T-cell (primary cell): ENCODE data around the gene KIAA1755. TPM values are rescaled to one million over a fixed set of nuclear protein-coding genes. Genes with fewer than 3 reads are reported as not detected.
"Not testable (repeated sequence)": the region's sequence is repeated elsewhere in the genome, so short reads cannot be mapped to it uniquely, and the experiment has no call there.

ENCODE experiments used
- ATAC-seq, 4 experiments: fragments of 200-7000 bp in 3 of 4; fragments of 150-1000 bp in 1 of 4; cut with Tn5 transposase; replicated peaks in 1 of 4; 1 replicate in 3 of 4; 2 replicates in 1 of 4; pipeline ENCODE4 v1.10.0; 2021; ENCODE audit warnings: moderate library complexity in 3 of 4, mild to moderate bottlenecking in 2 of 4, moderate number of reproducible peaks in 1 of 4
- CTCF ChIA-PET, 2 donors: fragments of 300-600 bp; sonication (Branson Sonifier 250); formaldehyde crosslinking; loops; one replicate each; lab custom pipeline; 2022; ENCODE audit warnings: antibody characterized with exemption in 2 of 2; lab: Charles Lee
- POLR2A ChIA-PET, 2 donors: fragments of 300-600 bp; sonication (Branson Sonifier 250); formaldehyde crosslinking; loops; one replicate each; lab custom pipeline; 2022; ENCODE audit warnings: antibody characterized with exemption in 2 of 2; lab: Charles Lee
- DNase-seq, 35 experiments: peaks; one replicate each; pipeline versions ENCODE4 v3.0.0 to v3.0.0-alpha.2; 2013 to 2023
- H3K27ac ChIP-seq: one replicate; pipeline ENCODE4 v1.5.1; 2013; ENCODE audit warnings: low read length
- H3K27me3 ChIP-seq, 2 experiments: replicated peaks in 1 of 2; 1 replicate in 1 of 2; 2 replicates in 1 of 2; pipeline versions ENCODE4 v1.6.1 to v1.7.0; 2013; ENCODE audit warnings: low read length in 1 of 2, mixed read lengths in 1 of 2; ENCODE audit not compliant: control insufficient read depth in 2 of 2, insufficient read depth in 2 of 2; ENCODE audit errors: extremely low read depth in 1 of 2
- H3K36me3 ChIP-seq, 2 donors: 1 replicate in 1 of 2; 2 replicates in 1 of 2; pipeline versions ENCODE4 v1.6.1 to v1.7.0; 2013; ENCODE audit warnings: low read length in 1 of 2; ENCODE audit not compliant: control insufficient read depth in 2 of 2, insufficient read depth in 1 of 2; ENCODE audit errors: extremely low read depth in 1 of 2
- H3K4me1 ChIP-seq, 2 experiments: 1 replicate in 1 of 2; 2 replicates in 1 of 2; pipeline versions ENCODE4 v1.6.1 to v1.7.0; 2013; ENCODE audit warnings: low read length in 2 of 2, mixed read lengths in 1 of 2; ENCODE audit not compliant: insufficient read depth in 2 of 2, control insufficient read depth in 1 of 2; ENCODE audit errors: extremely low read depth in 1 of 2
- H3K4me3 ChIP-seq, 2 donors: 1 replicate in 1 of 2; 2 replicates in 1 of 2; pipeline versions ENCODE4 v1.5.1 to v1.7.0; 2013; ENCODE audit warnings: mild to moderate bottlenecking in 2 of 2, low read length in 1 of 2, moderate library complexity in 1 of 2; ENCODE audit not compliant: control insufficient read depth in 1 of 2; ENCODE audit errors: extremely low read depth in 1 of 2
- H3K9me3 ChIP-seq: 2 replicates; pipeline ENCODE4 v1.7.0; 2013
- H3K27ac Mint-ChIP-seq, 2 donors: one replicate each; pipeline ENCODE4 v1.8.0; 2020 to 2021; ENCODE audit warnings: mild to moderate bottlenecking in 2 of 2, mixed read lengths in 2 of 2
- H3K27me3 Mint-ChIP-seq, 2 donors: one replicate each; pipeline ENCODE4 v1.8.0; 2021 to 2022; ENCODE audit warnings: mixed read lengths in 2 of 2
- H3K36me3 Mint-ChIP-seq: one replicate; pipeline ENCODE4 v1.8.0; 2021; ENCODE audit warnings: mixed read lengths
- H3K4me1 Mint-ChIP-seq, 3 donors: one replicate each; pipeline ENCODE4 v1.8.0; 2020 to 2022; ENCODE audit warnings: mixed read lengths in 3 of 3, mild to moderate bottlenecking in 1 of 3
- H3K4me3 Mint-ChIP-seq, 3 donors: one replicate each; pipeline ENCODE4 v1.8.0; 2020 to 2022; ENCODE audit warnings: mild to moderate bottlenecking in 3 of 3, mixed read lengths in 3 of 3, moderate library complexity in 3 of 3
- H3K9me3 Mint-ChIP-seq, 3 donors: one replicate each; pipeline ENCODE4 v1.8.0; 2020 to 2022; ENCODE audit warnings: mixed read lengths in 3 of 3
- WGBS: methylation state at CpG from one replicate; pipeline ENCODE4 v1.1.5; 2013; ENCODE audit warnings: missing lambda C conversion rate; ENCODE audit not compliant: insufficient coverage; 5-methylcytosine and 5-hydroxymethylcytosine counted together
- total RNA-seq, 35 experiments: library from RNA in 6 of 35; stranded (reverse) in 6 of 35; fragments of 120-200 nt in 1 of 35; gene quantifications; one replicate each; pipeline versions ENCODE4 v1.2.1 to v1.2.4 and lab custom pipeline; 2013 to 2026

KIAA1755 gene
- total RNA-seq, 5 donors from 2014 or later (not counting 1 experiment from before 2014, with no cell fraction given) = not detected

DNA sequence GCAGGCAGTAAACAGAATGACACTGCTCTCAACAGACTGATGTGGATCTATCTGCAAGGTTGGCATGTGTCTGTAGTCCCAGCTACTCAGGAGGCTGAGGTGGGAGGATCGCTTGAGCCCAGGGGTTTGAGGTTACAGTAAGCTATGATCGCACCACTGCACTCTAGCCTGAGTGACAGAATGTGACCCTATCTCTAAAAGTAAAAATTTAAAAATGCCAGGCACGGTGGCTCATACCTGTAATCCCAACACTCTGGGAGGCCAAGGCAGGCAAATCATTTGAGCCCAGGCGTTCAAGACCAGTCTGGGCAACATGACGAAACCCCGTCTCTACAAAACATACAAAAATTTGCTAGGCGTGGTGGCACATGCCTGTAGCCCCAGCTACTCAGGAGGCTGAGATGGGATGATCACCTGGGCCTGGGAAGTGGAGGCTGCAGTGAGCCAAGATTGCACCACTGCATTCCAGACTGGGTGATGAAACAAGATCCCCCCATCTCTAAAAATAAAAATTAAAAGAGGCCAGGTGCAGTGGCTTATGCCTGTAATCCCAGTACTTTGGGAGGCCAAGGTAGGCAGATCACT is 23.6 kb upstream of the KIAA1755 start:
- ATAC-seq, H3K4me1 ChIP-seq, H3K9me3 ChIP-seq, CTCF ChIA-PET, H3K4me3 Mint-ChIP-seq, H3K4me1 Mint-ChIP-seq, POLR2A ChIA-PET, H3K27ac ChIP-seq, H3K4me3 ChIP-seq, DNase-seq, H3K36me3 ChIP-seq, H3K27ac Mint-ChIP-seq, H3K36me3 Mint-ChIP-seq, H3K9me3 Mint-ChIP-seq: not testable (repeated sequence)
- H3K27me3 Mint-ChIP-seq = peaks cover 24 to 28% of the 10 kb centered on the region in 2 donors
- peaks cover 0 to 11% of the 10 kb centered on the region in 2 experiments for H3K27me3 ChIP-seq
- WGBS = 87% methylated on average over 4 of the region's 7 CpGs

DNA sequence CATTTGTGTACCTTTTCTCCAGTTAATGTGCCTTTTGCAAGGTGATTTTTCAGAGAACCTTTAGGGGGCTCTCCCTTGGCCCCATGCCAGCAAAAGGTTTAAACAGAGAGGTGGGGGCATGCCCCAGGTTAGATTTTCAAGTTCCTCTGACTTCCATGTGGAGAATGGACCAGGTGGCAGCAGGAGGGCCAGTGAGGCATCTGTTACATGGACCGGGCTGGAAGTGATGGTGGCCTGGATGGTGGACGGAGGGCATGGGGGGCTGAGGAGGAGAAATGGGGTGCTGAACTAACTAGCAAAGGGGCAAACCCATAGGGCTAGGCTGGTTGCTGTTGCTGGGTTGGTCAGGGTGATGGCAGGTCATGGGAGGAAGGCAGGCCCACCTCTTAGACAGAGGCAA is 22.7 kb upstream of the KIAA1755 start:
- CTCF ChIA-PET = no interaction called here
- no peak for DNase-seq
- peaks cover 0 to 4% (median 0%) of the 10 kb centered on the region in 3 donors for H3K4me1 Mint-ChIP-seq
- 100% methylated on average over 2 of the region's 2 CpGs for WGBS
- H3K9me3 Mint-ChIP-seq = no peaks in the 10 kb centered on the region
- Histone ChIP-seq H3K27ac (no peak overlapping the region), H3K27me3 (peaks cover 0 to 11% of the 10 kb centered on the region in 2 experiments), H3K36me3 (no peaks in the 10 kb centered on the region), H3K4me3 (no peak overlapping the region), H3K4me1 (no peaks in the 10 kb centered on the region), H3K9me3 (no peaks in the 10 kb centered on the region)
- no peaks in the 10 kb centered on the region for H3K36me3 Mint-ChIP-seq
- H3K27me3 Mint-ChIP-seq = peaks cover 23 to 25% of the 10 kb centered on the region in 2 donors
- no peak for ATAC-seq
- no peak overlapping the region for H3K27ac Mint-ChIP-seq
- no peak overlapping the region for H3K4me3 Mint-ChIP-seq
- POLR2A ChIA-PET = no interaction called here

DNA sequence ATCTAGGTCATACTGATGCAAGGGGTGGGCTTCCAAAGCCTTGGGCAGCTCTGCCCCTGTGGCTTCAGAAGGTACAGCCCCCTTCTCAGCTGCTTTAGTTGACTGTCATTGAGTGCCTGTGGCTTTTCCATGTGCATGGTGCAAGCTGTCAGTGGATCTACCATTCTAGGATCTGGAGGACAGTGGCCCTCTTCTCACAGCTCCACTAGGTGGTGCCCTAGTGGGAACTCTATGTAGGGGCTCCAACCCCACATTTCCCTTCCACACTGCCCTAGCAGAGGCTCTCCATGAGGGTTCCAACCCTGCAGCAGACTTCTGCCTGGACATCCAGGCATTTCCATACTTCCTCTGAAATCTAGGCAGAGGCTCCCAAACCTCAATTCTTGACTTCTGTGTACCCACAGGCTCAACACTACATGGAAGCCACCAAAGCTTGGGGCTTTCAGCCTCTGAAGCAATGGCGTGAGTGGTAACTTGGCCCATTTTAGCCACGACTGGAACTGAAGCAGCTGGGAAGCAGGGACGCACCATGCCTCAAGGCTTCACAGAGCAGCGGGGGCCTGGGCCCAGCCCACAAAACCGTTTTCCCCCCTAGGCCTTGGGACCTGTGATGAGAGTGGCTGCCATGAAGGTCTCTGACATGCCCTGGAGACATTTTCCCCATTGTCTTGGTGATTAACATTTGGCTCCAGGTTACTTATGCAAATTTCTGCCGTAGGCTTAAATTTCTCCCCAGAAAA is 20.8 kb upstream of the KIAA1755 start:
- POLR2A ChIA-PET, H3K4me3 ChIP-seq, H3K27me3 ChIP-seq, CTCF ChIA-PET, H3K9me3 ChIP-seq, ATAC-seq, H3K27ac Mint-ChIP-seq, H3K4me1 ChIP-seq, H3K36me3 ChIP-seq, H3K4me3 Mint-ChIP-seq, H3K9me3 Mint-ChIP-seq, H3K27ac ChIP-seq, H3K4me1 Mint-ChIP-seq, DNase-seq, H3K36me3 Mint-ChIP-seq: not testable (repeated sequence)
- WGBS = 73% methylated on average over 6 of the region's 6 CpGs
- H3K27me3 Mint-ChIP-seq = peaks cover 11 to 17% of the 10 kb centered on the region in 2 donors

DNA sequence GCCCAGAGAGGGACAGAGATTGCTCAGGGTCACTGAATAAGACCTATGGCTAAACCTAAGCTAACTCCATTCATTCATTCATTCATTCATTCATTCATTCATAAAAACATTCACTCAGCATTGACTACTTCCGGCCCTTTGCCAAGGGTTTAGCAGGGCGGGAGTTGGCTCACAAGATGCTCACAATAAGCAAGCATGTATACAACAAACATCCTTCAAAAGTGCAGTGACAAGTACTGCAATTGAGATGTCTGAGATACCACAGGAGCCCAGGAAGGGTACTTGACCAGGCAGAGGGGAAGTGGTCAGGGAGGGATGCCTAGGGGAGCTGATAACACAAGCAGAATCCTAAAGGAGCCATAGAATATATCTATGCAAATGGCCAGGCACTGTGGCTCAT is 18.2 kb upstream of the KIAA1755 start:
- Histone ChIP-seq H3K4me3 (no peak overlapping the region), H3K4me1 (no peaks in the 10 kb centered on the region), H3K36me3 (no peaks in the 10 kb centered on the region), H3K27me3 (peaks cover 0 to 5% of the 10 kb centered on the region in 2 experiments), H3K9me3 (no peaks in the 10 kb centered on the region), H3K27ac (no peak overlapping the region)
- DNase-seq = no peak
- Mint-ChIP-seq H3K4me1 (no peaks in the 10 kb centered on the region), H3K36me3 (no peaks in the 10 kb centered on the region), H3K4me3 (no peak overlapping the region), H3K27ac (no peak overlapping the region), H3K9me3 (no peaks in the 10 kb centered on the region), H3K27me3 (peaks cover 9 to 16% of the 10 kb centered on the region in 2 donors)
- POLR2A ChIA-PET = no interaction called here
- WGBS = no CpG with 5 or more reads among the region's 2 CpGs
- CTCF ChIA-PET = no interaction called here
- no peak for ATAC-seq

DNA sequence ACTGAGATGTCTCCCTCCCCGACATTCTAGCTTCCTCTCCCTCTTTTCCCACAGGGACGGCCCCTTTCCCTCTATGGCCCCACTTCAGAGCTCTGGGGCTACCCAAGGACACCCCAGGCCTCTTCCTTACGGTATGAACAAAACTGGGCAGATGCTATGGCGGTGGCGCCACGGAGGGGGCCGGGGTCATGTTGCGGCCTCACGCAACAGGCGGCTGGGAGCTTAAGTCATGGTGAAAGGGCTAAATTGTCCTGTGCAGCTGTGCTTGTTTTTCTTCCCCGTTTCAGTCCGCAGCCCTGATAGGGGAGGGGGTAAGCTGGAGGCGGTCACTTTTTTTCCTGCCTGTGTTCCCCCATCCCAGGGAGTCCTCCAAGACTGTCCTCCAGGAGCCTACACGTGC is 17.6 kb upstream of the KIAA1755 start:
- Histone ChIP-seq H3K4me1 (no peaks in the 10 kb centered on the region), H3K27ac (no peak overlapping the region), H3K36me3 (no peaks in the 10 kb centered on the region), H3K4me3 (no peak overlapping the region), H3K9me3 (no peaks in the 10 kb centered on the region), H3K27me3 (no peaks in the 10 kb centered on the region)
- no peak overlapping the region for H3K4me3 Mint-ChIP-seq
- CTCF ChIA-PET = no interaction called here
- H3K4me1 Mint-ChIP-seq = no peaks in the 10 kb centered on the region
- ATAC-seq (no peak), DNase-seq (no peak)
- WGBS = 90% methylated on average over 11 of the region's 14 CpGs
- POLR2A ChIA-PET = no interaction called here
- peaks cover 4 to 9% of the 10 kb centered on the region in 2 donors for H3K27me3 Mint-ChIP-seq
- no peaks in the 10 kb centered on the region for H3K36me3 Mint-ChIP-seq
- H3K27ac Mint-ChIP-seq = no peak overlapping the region
- no peaks in the 10 kb centered on the region for H3K9me3 Mint-ChIP-seq

DNA sequence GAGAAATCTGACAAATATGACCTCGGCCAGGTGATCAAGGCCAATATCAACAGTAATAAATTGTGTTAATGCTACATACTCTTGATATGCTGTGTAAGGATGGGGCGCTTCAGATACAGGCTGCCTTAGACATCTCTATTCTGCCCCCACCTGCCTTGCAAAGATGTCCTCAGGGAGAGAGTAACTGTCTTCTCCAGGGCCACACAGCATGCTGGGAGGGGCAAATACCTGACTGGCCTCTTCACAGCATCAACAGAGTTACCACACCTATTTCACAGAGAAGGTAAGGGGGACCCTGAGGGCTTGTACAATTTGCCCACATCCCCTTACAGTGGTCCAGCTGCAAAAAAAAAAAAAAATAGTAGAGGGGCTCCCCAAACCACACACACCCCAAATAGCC is 17.2 kb upstream of the KIAA1755 start:
- H3K9me3 Mint-ChIP-seq = no peaks in the 10 kb centered on the region
- Histone ChIP-seq H3K36me3 (no peaks in the 10 kb centered on the region), H3K9me3 (no peaks in the 10 kb centered on the region), H3K4me1 (no peaks in the 10 kb centered on the region), H3K27me3 (no peaks in the 10 kb centered on the region), H3K27ac (no peak overlapping the region), H3K4me3 (no peak overlapping the region)
- POLR2A ChIA-PET = no interaction called here
- WGBS = no CpG with 5 or more reads among the region's 2 CpGs
- CTCF ChIA-PET = no interaction called here
- H3K27ac Mint-ChIP-seq = no peak overlapping the region
- no peak overlapping the region for H3K4me3 Mint-ChIP-seq
- no peak for DNase-seq
- ATAC-seq = no peak
- H3K4me1 Mint-ChIP-seq = no peaks in the 10 kb centered on the region
- peaks cover 5 to 9% of the 10 kb centered on the region in 2 donors for H3K27me3 Mint-ChIP-seq
- no peaks in the 10 kb centered on the region for H3K36me3 Mint-ChIP-seq
